HG03159 (cell line): Measurements from ENCODE around the gene GHR.
"Not testable (repeated sequence)": the region's sequence is repeated elsewhere in the genome, so short reads cannot be mapped to it uniquely, and the experiment has no call there.

Experiments
- ATAC-seq: cut with Tn5 transposase; IDR thresholded peaks from one replicate; pipeline ENCODE4 v1.9.1; 2021; ENCODE audit warnings: mild to moderate bottlenecking, moderate library complexity; ENCODE audit not compliant: unreplicated experiment

The GHR gene

GRCh38 chr5:42689391-42689790 is 266.2 kb downstream of the GHR start:
- ATAC-seq: no peak

GRCh38 chr5:42691413-42691937 is 268.2 kb downstream of the GHR start:
- no peak for ATAC-seq

- no peak for ATAC-seq
Observed at GRCh38 chr5:42701351-42702059, 278.3 kb downstream of the GHR start.

- no peak for ATAC-seq
Observed at GRCh38 chr5:42703238-42703637, 280.0 kb downstream of the GHR start.

- ATAC-seq: no peak
Observed at GRCh38 chr5:42715785-42716184, 292.5 kb downstream of the GHR start.

GRCh38 chr5:42718591-42718990 is 295.4 kb downstream of the GHR start:
- ATAC-seq: peak; percentile 93

- peak; percentile 3 for ATAC-seq
Observed at GRCh38 chr5:42719034-42719433, 295.8 kb downstream of the GHR start.

- ATAC-seq: no peak
Observed at GRCh38 chr5:42720251-42720650, 297.0 kb downstream of the GHR start.

- ATAC-seq: no peak
Observed at GRCh38 chr5:42721484-42721883, 298.2 kb downstream of the GHR start.

- ATAC-seq: not testable (repeated sequence)
Observed at GRCh38 chr5:42734531-42735058, 311.4 kb downstream of the GHR start.

GRCh38 chr5:42740920-42741319 is 317.7 kb downstream of the GHR start:
- ATAC-seq: no peak

- no peak for ATAC-seq
Observed at GRCh38 chr5:42745426-42745825, 322.2 kb downstream of the GHR start.

GRCh38 chr5:42745856-42746255 is 322.6 kb downstream of the GHR start:
- ATAC-seq: no peak

- ATAC-seq: no peak
Observed at GRCh38 chr5:42749020-42749419, 325.8 kb downstream of the GHR start.

GRCh38 chr5:42750507-42750906 is 327.3 kb downstream of the GHR start:
- no peak for ATAC-seq

GRCh38 chr5:42751044-42751443 is 327.8 kb downstream of the GHR start:
- no peak for ATAC-seq

GRCh38 chr5:42753099-42753498 is 329.9 kb downstream of the GHR start:
- no peak for ATAC-seq

- ATAC-seq: peak; percentile 96
Observed at GRCh38 chr5:42756606-42757601, 333.7 kb downstream of the GHR start, which contains the start of gene CCDC152. Gene CCDC152 (plus strand): TSS chr5:42756818. CDS start chr5:42759122, 2,304 bp downstream.

GRCh38 chr5:42759456-42759855 is 336.2 kb downstream of the GHR start:
- ATAC-seq: no peak

GRCh38 chr5:42760426-42760825 is 337.2 kb downstream of the GHR start:
- ATAC-seq: no peak

- ATAC-seq: no peak
Observed at GRCh38 chr5:42761791-42762190, 338.6 kb downstream of the GHR start.
